Kidney epithelial cell (primary cell): ENCODE data around the gene FOXD4L3. TPM values are rescaled to one million over a fixed set of nuclear protein-coding genes. Genes with fewer than 3 reads are reported as not detected.
"Not testable (repeated sequence)": the region's sequence is repeated elsewhere in the genome, so short reads cannot be mapped to it uniquely, and the experiment has no call there.

Experiments
- DNase-seq: peaks from one replicate; pipeline ENCODE4 v3.0.0-alpha.2; 2010; ENCODE audit warnings: low read depth
- H3K27me3 ChIP-seq: 2 replicates; pipeline ENCODE4 v1.6.0; 2011; ENCODE audit warnings: low read length; ENCODE audit not compliant: control insufficient read depth, insufficient read depth
- H3K36me3 ChIP-seq: 2 replicates; pipeline ENCODE4 v1.5.1; 2011; ENCODE audit warnings: low read length; ENCODE audit not compliant: control insufficient read depth, insufficient read depth
- H3K4me3 ChIP-seq: 2 replicates; pipeline ENCODE4 v1.5.1; 2011; ENCODE audit warnings: low read depth, mild to moderate bottlenecking, control low read depth, low read length
- total RNA-seq: library from RNA; depleted of rRNA; stranded (reverse); fragments of >200 nt; gene quantifications from 2 replicates; pipeline ENCODE4 v1.2.3, GENCODE V29; 2015

Gene FOXD4L3
- not detected in 2 replicates for total RNA-seq

DNA sequence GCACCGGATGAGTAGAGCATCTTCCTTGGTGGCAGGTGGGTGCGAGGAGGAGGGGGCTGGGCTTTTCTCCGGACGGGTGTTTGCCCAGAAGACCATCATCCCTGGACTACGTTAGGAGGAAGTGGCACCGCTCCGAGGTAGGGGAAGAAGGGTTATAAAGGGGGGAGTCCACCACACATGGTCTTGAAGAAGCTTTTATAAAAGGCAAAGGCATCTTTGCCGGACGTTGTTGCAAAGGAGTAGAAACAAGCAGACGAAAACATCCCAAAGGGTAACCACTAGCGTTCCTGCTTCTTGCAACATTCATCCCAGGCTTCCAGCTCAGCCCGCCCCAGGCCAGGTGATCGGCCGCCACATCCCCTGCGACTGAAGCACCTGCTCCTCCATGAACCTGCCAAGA is at the start of gene FOXD4L3:
FOXD4L3 (plus strand) TSS at position 301 of the 400 bp plus-strand sequence; CDS start at position 386, 85 bp downstream.
- DNase-seq, H3K36me3 ChIP-seq, H3K27me3 ChIP-seq, H3K4me3 ChIP-seq: not testable (repeated sequence)

DNA sequence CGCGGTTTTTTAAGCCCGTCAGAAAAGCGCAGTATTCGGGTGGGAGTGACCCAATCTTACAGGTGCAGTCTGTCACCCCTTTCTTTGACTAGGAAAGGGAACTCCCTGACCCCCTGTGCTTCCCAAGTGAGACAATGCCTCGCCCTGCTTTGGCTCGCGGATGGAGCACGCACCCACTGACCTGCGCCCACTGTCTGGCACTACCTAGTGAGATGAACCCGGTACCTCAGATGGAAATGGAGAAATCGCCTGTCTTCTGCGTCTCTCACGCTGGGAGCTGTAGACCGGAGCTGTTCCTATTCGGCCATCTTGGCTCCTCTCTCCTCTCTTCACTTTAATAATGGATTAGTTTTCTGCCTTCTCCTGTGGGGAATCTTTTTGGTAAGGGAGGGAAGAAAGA is 21.6 kb upstream of the FOXD4L3 start:
- DNase-seq, H3K27me3 ChIP-seq, H3K36me3 ChIP-seq, H3K4me3 ChIP-seq: not testable (repeated sequence)

DNA sequence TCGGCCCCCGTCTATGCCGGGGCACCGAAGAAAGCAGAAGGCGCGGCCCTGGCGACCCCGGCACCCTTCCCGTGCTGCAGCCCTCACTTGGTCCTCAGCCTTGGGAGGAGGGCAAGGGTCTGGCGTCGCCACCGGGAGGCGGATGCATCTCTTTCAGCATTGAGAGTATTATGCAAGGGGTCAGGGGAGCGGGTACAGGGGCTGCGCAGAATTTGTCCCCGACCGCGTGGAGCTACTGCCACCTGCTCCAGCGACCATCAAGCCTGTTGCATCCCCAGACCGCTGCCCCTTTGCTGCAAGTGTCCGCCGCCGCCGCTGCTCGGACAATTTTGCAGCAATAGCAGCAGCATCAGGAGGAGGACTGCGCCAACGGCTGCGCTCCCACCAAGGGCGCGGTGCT is 1.1 kb downstream of the FOXD4L3 start:
- H3K4me3 ChIP-seq, DNase-seq, H3K27me3 ChIP-seq, H3K36me3 ChIP-seq: not testable (repeated sequence)

DNA sequence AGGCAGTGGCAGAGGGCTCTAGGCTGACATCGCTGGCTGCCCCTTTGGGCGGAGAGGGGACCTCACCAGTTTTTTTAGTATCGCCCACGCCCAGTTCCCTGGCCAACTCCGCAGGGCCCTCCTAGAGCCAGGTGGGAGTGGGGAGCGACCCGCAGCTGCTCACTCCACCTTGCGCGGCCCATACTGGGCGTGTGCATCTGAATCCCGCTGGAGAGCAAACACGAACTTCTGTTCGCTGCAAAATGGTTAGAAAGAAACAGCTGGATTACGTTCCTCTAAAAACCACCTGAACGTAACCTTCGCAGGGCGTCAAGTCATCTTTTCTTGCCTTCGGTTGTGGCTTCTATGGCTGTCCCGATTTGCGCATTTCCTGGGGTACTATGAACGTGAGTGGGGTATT is 1.5 kb downstream of the FOXD4L3 start:
- H3K27me3 ChIP-seq, H3K4me3 ChIP-seq, DNase-seq, H3K36me3 ChIP-seq: not testable (repeated sequence)

DNA sequence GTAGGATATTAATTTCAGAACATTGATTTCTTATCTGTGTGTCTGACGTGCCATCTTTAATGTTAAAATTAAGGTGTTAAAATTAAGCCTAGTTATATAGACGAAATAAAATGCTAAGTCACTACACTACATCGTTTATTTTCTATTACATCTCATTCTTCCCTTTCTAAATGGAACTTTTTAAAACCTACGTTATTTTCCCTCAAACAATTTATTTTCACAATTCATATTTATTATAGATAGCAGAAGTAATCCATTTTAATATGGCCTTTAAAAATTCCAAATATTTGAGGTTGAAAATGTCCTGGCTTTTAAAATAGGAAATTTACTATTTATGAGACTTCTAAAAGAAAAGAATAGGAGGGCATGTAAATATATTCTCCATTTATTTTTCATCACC is 2.1 kb downstream of the FOXD4L3 start:
- not testable (repeated sequence) for DNase-seq, H3K36me3 ChIP-seq, H3K4me3 ChIP-seq, H3K27me3 ChIP-seq

DNA sequence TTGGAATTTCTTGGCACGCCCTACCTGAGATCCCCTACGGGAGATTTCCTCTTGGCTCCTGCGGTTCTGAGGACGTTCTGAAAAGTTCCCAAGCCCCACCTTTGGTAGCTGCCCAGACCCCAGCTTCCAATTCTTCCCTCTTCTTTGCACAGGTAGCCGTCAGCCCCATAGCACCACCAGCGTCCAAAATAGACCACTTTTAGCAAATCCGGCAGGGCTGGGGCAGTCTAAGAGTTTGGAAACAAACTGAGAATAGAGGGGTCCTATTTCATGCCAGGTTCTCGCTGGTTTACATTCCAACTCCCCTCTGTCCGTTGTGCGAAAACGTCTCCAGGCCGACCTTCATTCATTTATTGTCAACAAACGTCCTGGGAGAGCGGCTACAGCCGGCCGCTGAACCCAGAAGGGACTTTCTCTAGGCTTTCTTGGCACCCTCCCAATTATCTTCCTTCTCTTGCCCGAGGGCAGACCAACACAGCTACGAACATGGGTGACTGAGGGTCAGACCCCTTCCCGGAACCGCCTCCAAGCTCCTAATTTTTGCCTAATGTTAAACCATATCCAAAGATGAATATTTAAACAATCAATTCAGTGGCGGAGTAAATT is 3.1 kb downstream of the FOXD4L3 start:
- not testable (repeated sequence) for H3K4me3 ChIP-seq, H3K36me3 ChIP-seq, DNase-seq, H3K27me3 ChIP-seq

DNA sequence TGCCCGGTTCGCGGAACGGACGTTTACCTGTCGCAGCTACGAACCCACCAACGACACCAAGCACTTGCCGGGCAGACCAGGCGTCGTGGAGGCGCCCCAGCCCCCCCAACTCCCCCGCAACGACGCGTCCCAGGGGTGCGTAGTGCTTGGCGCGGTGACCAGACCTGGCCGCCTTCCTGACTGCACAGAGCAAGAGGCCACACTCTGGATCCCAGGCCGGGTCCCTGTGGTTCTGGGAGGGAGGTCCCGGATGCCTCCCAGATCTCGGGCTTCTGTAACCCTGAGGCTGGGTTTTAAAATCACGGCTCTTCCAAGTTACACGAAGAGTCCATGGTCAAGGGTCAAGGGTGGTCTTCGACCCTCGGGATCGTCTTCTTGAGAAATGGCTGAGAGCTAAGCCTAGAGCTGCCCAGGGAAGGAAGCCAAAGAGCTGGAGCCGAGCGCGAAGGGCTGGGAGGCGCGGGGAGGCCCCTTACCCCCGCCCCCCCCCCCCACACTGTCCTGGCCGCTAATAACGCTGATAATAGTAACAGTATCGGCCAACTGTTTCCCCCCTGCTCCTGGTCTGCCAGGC is 3.8 kb downstream of the FOXD4L3 start:
- H3K4me3 ChIP-seq, H3K27me3 ChIP-seq, DNase-seq, H3K36me3 ChIP-seq: not testable (repeated sequence)

DNA sequence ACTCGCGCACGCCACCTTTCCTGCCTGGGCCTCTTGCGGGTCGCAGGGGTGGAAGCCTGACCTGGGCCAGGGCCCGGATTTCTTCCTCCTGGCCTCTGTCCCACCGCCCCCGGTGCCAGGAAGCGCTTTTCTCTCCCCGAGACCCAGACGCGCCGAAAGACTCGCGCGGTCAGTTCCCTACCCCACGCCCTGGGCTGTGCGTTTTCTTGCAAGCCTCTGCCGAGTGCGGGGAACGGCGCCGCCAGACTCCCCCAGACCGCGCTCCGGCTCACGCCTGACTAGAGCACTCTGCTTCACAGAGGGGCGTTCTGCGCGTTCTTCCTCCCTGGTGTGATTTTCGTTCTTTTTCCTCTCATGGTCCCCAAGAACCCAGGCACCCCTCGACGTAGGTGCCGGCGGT is 4.5 kb downstream of the FOXD4L3 start:
- H3K4me3 ChIP-seq: not testable (repeated sequence)

DNA sequence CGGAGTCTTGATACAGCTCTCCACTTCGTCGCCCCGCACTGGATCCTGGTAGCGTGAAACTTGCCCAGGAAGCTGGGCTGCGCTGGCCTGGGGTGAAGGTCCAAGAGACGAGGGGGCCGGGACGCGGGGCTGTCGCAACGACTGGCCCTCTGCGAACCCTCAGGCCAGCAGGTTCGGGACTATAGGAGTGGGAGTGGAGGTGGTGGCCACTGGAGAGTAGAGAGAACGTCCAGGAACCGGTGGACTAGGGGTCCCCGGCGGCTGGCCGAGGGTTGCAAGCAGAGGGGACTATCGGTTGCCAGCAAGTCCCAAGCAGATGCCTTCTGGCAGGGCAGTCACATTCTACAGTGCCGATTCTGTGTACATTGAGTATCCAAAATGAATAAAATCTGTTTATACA is 5.0 kb downstream of the FOXD4L3 start:
- not testable (repeated sequence) for H3K4me3 ChIP-seq, H3K36me3 ChIP-seq, H3K27me3 ChIP-seq, DNase-seq

More for the DNA sequence above, 4.5 kb downstream of the FOXD4L3 start:
- H3K36me3 ChIP-seq, H3K27me3 ChIP-seq, DNase-seq: not testable (repeated sequence)

DNA sequence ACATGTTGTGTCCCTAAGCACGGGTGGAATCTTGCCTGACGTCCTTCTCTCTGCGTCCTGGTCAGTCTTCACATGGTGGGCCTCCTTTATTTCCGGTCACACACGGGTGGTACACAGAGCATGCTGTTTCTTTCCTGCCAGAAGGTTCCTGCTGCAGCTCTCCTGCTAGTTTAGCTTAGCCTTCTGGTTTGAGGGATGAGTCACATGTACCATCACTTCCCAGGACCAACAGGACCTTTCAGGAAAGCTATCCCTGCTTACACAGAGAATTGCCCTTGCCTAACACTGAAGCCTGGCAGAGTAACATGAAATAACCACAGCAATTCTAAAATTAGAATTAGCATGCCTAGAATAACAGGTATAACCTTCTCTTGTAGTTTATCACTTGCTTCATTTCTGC is 8.5 kb downstream of the FOXD4L3 start:
- H3K27me3 ChIP-seq, DNase-seq, H3K36me3 ChIP-seq, H3K4me3 ChIP-seq: not testable (repeated sequence)

DNA sequence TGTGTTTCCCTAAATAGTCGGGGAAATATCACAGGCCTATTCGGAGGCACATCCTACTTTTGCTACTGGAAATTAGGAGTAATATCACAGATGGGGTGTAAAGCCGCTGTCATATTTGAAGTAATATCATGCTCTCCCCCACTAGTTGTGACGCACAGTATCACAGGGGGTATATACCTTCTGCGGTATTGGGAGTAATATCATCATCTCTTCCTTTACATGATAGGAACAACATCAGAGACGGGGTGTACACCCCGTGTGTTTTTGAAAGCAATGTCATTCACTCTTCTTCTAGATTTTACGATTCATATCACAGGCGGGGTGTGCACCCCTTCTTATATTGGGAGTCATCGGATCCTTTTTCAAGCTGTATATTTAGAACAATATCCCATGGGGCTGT is 15.5 kb downstream of the FOXD4L3 start:
- H3K36me3 ChIP-seq, H3K4me3 ChIP-seq, H3K27me3 ChIP-seq, DNase-seq: not testable (repeated sequence)

DNA sequence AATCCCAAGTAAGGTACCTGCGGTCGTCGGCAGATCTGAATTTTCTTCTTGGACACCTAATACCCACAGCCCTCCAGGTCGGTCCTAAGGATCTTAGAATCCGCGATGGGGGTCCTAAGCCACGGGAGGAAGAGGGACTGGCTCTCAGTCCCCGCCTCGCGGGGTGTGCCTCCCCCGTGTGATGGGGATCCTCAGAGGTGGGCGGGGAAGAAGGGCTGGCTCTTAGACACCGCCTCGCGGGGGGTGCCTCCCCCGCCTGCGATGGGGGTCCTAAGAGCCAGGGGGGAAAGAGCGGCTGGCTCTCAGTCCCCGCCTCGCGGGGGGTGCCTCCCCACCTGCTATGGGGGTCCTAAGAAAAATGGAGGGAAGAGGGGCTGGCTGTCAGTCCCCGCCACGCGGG is 21.1 kb downstream of the FOXD4L3 start:
- not testable (repeated sequence) for H3K36me3 ChIP-seq, H3K27me3 ChIP-seq, DNase-seq, H3K4me3 ChIP-seq

DNA sequence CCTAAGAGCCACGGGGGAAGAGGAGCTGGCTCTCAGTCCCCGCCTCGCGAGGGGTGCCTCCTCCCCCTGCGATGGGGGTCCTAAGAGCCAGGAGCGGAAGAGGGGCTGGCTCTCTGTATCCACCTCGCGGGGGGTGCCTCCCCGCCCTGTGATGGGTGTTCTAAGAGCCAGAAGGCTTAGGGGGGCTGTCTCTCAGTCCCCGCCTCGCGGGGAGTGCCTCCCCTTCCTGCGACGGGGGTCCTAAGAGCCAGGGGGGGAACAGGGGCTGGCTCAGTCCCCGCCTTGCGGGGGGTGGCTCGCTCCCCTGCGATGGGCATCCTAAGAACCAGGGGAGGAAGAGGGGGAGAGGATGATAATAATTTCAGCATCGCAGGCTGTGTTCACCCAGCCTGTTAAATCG is 21.9 kb downstream of the FOXD4L3 start:
- not testable (repeated sequence) for H3K36me3 ChIP-seq, H3K27me3 ChIP-seq, DNase-seq, H3K4me3 ChIP-seq

DNA sequence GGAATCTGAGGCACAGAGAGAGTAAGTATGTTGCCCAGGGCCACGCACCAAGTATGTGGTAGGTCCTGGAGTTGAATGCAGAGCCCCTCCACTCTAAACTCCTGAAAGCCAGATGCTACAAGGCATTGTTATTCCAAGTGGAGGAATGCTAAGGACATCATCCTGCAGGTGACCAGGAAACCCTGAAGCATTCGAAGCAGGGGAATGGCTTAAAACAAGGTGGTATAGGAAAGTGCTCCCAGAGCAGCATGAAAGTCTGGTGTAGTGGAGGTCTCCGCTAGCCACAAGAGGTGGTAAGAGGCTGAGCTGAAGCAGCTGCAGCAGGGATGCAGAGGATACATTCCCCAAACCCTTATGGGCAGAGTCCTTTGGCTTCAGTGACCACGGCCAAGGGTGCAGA is 26.4 kb downstream of the FOXD4L3 start:
- DNase-seq, H3K36me3 ChIP-seq, H3K27me3 ChIP-seq, H3K4me3 ChIP-seq: not testable (repeated sequence)

DNA sequence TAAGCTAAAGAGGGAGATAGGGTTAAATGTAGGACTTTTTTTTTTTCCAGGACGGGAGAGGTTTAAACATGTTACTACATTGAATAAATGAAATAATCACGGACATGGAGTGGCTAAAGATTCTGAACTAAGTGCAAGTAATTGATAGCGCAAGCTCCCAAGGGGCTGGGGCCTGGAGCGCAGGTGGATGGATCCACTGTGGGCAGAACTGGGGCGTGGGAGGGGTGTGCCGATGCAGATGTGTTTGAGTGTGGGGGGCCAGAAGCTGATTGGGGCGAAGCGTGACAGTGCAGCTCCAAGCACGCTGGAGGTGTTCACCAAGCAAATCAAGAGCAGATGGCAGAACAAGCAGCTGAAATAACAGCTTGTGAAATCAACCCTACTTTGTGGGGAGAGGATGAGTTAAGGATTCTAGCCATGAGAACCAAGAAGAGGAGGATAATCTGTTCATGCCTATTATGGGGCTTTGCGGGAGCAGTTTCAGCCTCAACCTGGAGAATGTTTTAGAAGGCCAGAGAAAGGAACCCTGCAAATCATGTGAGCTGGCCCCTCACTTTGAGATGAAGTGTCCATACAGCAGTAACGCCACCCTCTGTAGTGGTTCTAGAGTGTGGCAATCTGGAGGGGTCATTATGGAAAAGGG is 28.0 kb downstream of the FOXD4L3 start:
- H3K4me3 ChIP-seq, H3K27me3 ChIP-seq, DNase-seq, H3K36me3 ChIP-seq: not testable (repeated sequence)
